Stimulated activated CD4-positive, alpha-beta T cell treated with anti-CD3 and anti-CD28 coated beads, Interleukin-15, amount 100 ng/mL, for 24 hours (primary cell): Measurements from ENCODE around the gene P2RX7.
"Not testable (repeated sequence)": the region's sequence is repeated elsewhere in the genome, so short reads cannot be mapped to it uniquely, and the experiment has no call there.

ENCODE experiments used
- DNase-seq: peaks from one replicate; pipeline ENCODE4 v3.0.0-alpha.2; 2020

P2RX7 gene

DNA sequence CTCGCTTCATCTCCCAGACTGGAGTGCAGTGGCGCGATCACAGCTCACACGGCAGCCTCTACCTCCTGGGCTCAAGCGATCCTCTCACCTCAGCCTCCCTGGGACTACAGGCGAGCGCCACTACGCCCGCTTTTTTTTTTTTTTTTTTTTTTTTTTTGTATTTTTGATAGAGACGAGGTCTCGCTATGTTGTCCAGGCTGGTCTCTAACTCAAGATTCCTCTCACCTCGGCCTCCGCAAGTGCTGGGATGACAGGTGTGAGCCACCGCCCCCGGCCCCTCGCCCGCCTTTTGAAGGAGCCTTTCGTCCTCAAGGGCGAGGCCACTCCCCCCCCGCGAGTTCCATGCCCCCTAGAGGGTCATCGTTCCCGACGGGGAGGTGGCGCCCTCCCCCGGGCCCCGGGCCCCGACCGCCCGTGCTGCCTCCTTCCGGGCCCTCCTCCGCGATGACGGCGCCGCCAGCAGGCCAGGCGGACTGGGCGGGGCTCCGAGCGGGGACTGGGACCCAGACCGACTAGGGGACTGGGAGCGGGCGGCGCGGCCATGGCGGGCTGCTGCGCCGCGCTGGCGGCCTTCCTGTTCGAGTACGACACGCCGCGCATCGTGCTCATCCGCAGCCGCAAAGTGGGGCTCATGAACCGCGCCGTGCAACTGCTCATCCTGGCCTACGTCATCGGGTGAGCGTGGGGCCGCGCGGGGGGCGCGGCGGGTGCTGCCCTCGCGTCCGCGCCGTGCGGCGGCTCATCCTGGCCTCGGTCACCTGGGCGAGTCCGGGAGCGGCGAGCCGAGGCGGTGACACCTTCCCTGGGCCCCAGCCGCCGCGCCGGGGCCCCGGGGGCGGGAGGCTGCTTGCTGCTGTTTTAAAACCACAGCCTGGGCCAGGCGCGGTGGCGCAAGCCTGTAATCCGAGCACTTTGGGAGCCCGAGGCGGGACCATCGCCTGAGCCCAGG lies 77.2 kb downstream of the P2RX7 start, which contains the start of gene P2RX4:
P2RX4 (plus strand) TSS at position 506 of the 949 bp plus-strand sequence; CDS start at position 542, 36 bp downstream.
- peak; percentile 94 for DNase-seq

DNA sequence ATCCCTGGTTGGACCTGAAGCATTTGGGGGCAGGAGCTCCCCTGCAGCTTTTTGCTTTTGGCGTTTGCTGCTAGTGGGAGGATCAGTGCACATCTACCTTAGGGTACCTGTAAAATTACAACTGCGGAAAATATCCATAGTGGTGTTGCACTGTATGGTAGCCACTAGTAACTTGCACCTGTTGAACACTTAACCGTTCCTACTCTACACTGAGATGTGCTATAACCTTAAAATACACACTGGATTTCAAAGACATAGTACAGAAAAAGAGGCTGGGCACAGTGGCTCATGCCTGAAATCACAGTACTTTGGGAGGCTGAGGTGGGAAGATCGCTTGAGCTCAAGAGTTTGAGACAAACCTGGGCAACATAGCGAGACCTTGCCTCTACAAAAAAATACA lies 80.2 kb downstream of the P2RX7 start:
- DNase-seq = no peak

DNA sequence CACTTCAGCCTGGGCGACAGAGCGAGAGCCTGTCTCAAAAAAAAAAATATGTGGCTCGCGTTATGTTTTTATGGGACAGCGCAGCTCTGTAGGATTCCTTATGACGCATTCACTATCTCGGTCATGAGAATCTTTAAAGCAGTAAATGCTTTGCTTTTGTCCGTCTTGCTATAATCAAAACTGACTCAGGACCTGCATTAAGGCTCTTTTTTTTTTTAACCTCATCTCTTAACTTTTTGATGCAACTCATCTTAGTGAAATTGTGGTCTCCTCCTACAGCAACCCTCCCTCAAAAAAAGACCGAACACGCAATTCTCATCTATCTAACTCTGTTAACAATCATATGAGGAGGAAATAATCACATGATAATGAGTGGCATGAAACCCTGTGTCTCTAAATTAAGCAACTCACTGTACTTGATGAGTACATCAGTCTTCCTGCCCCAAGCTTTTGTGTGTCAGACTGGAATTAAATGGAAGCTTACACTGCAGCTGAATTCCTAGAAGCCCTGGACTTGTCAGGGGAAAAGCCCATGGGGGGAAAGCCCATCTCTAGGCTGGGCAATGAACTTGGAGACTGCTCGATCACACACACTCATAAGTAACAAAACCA lies 81.6 kb downstream of the P2RX7 start:
- peak; percentile 56 for DNase-seq

DNA sequence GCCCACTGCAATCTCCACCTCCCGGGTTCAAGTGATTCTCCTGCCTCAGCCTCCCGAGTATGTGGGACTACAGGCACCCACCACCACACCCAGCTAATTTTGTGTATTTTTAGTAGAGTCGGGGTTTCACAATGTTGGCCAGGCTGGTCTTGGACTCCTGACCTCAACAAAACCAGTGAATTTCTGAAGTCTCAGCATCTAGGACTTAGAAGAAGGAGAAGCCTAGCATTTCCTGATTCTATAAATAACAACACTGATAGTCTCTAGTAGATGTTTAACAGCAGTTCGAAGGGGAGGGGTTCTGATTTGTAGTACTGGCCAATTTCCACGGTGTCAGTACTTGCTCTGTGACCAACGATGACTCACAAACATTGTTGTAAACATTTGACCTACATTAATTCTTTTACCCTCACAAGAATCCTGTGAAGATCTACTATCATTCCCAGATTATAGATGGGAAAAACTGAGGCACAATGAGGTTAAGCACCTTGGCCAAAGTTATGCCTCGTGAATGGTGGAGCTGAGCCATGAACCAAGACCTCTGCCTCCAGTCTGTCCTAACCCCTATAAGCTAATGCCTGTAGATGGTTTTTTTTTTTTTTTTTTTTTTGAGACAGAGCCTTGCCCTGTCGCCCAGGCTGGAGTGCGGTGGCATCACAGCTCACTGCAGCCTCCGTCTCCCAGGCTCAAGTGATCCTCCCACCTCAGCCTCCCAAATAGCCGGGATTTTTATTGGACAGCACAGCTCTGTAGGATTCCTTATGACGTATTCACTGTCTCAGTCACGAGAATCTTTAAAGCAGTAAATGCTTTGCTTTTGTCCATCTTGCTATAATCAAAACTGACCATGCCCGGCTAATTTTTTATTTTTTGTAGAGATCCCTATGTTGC lies 82.4 kb downstream of the P2RX7 start:
- DNase-seq = no peak

DNA sequence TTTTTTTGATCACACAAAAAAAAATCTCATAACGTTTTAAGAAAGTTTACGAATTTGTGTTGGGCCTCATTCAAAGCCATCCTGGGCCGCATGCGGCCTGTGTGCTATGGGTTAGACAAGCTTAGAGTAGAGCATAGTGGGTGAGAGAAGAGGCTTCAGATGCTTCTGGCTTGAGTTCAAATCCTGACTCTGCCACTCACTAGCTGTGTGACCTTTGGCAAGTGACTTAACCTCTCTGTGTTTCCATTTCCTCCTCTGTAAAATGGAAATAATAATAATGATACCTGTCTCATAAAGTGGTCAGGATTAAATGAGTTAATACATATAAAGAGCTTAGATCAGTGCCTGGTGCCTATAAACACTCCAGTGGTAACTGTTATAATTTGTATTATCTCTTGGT lies 83.4 kb downstream of the P2RX7 start:
- DNase-seq = no peak

DNA sequence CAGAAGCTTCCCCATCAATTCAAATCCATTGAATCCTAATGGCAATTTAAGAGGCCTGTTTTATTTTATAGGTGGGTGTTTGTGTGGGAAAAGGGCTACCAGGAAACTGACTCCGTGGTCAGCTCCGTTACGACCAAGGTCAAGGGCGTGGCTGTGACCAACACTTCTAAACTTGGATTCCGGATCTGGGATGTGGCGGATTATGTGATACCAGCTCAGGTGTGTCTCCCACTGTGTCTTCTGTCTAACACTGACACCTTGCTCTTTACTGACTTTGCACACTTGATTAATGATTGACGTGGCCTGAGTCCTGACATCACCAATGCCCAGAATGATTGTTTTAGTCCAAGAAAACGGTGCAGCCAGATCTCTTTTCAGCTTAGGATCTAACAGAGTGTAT lies 84.4 kb downstream of the P2RX7 start:
- no peak for DNase-seq

DNA sequence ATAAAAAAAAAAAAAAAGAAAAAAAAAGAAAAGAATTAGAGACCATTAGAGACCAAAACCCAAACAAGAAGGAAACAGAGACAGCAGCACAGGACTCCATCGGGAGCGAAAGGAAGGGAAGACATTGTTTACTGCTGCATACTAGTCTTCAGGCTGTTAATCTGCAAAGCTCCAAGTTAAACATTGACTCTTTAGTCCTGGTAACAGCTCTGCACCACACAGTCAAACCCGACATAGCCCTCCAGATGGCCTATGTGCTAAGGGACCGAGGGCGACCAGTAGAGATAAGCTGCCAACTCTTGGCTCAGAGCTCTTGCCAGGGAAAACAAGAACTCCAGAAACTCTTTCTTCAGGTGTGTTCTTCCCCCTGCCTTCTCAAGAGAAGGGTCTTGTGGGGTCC lies 85.1 kb downstream of the P2RX7 start:
- DNase-seq = no peak

DNA sequence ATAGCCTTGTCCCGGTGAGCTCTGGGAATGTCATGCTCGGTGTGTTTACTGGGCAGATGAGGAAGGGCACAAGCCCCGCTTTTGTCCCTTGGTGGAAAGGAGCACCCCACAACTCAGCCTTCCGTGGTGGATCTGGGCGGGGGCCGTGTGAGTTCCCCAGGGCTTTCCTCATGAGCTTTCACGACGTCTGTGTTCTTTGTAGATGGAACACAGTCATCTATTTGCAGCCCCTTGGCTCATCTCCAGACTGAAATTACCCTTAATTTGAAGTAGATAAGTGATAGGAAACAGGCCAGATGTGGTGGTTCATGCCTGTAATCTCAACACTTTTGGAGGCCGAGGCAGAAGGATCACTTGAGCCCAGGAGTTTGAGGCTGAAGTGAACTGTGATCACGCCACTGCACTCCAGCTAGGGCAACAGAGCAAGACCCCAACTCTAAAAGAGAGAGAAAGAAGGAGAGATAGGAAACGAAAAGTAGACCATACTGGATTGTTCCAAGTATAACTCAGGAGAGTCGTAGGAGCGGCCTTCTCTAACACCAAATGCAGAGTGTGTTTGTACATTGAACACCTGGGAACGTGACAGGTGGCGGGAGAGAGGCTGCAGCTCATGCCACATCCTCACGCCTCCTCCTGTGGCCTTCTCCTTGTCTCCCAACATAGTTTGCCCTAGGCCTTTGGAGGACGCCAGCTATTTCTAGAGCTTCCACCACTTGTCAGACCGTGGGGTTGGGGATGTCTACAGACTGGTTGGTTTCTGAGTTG lies 86.1 kb downstream of the P2RX7 start:
- no peak for DNase-seq

DNA sequence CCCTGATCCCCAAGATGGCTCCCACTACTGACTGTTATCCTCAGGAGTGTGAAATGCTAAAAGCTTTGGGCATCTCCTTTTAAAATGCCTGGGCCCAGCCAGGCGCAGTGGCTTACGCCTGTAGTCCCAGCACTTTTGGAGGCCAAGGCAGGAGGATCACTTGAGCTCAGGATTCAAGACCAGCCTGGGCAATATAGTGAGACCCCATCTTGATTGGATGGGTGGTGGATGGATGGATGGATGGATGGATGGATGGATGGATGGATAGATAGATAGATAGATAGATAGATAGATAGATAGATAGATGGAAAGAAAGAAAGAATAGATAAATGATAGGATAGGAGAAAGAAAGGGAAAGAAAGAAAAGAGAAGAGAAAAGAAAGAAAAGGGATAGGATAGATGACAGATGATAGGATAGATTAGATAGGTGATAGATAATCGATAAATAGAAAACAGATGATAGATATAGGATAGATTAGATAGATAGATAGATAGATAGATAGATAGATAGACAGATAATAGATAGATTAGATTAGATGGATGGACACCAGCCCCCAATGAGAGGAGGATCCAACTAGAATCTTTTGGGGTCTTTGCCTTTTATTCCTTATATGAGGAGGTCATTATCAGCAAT lies 86.8 kb downstream of the P2RX7 start:
- DNase-seq = no peak

DNA sequence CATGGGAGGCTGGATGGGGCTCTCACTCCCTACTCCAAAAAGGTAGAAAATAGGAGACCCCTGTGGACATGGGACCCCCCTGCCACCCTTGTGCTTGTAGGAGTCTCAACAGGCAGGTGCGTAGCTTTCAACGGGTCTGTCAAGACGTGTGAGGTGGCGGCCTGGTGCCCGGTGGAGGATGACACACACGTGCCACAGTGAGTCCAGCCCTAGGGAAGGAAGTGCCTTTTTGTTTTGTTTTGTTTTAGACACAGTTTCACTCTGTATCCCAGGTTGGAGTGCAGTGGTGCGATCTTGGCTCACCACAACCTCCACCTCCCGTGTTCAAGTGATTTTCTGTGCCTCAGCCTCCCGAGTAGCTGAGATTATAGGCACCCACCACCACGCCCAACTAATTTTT lies 90.2 kb downstream of the P2RX7 start:
- no peak for DNase-seq

DNA sequence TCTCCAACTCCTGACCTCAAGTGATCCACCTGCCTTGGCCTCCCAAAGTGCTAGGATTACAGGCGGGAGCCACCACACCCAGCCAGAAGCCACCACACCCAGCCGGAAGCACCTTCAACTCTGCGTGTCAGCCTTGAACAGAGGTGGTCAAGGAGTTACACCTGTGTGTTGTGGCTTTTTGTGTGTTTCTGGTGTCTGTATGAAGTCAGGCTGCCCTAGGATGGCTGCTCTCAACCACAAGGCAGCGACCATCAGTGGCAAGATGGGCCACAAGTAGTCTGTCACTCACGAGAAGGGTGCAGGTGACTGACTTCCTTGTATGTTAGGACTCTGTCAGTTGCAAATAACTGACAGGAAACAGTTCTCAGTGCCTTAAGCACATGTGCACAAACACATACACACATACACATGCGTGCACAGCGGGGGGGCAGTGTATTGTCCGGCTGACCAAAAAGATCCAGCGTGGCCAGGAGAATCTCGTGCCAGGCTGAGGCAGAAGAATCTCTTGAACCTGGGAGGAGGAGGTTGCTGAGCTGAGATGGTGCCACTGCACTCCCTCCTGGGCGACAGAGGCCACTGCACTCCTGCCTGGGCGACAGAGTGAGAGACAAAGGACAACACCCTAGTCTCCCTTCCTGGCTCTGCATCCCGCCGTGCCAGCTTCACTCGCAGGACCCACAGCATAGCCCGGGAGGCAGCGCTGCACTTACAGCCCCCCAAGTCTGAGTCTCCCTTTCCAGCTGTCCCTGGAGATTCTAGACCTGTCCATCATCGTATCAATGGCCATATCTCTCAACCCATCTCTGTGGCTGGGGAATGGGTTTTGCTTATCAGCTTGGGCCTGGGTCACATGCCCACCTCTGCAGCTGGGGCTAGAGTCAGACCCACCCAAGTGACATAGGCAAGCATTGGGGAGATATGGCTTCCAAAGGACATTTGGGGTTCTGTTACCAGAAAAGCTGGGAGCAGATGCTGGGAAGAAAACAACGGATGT lies 90.9 kb downstream of the P2RX7 start:
- peak; percentile 51 for DNase-seq

DNA sequence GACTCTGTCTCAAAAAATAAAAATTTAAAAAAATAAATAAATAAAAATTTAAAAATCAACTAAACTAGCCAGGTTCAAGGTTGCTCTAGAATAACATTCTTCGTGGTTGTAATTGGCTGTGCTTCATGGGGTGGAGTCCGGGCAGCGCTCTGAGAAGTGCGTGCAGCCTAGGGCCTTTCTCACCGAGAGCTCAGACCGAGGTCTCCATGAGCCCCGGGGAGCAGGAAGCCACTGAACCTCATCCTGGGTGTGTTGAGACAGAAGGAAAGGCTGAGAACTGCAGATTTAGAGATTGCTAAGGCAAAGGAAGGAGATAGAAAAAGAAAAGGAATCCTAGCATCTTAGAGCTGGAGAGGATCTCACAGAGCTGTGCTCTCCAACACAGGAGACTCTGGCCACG lies 91.9 kb downstream of the P2RX7 start:
- DNase-seq = peak; percentile 51

DNA sequence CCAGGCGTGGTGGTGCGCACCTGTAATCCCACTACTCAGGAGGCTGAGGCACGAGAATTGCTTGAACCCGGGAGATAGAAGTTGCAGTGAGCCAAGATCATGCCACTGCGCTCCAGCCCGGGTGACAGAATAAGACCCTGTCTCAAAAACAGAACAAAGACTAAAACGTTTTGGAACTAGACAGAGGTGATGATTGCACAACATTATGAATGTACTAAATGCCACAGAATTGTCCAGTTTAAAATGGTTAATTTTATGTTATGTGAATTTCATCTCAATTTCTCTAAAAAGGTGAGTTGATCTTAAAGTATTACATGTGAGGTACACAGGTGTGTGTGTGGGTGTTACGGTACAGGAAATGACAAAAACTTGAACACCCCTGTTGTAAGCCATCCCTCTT lies 93.7 kb downstream of the P2RX7 start:
- no peak for DNase-seq

DNA sequence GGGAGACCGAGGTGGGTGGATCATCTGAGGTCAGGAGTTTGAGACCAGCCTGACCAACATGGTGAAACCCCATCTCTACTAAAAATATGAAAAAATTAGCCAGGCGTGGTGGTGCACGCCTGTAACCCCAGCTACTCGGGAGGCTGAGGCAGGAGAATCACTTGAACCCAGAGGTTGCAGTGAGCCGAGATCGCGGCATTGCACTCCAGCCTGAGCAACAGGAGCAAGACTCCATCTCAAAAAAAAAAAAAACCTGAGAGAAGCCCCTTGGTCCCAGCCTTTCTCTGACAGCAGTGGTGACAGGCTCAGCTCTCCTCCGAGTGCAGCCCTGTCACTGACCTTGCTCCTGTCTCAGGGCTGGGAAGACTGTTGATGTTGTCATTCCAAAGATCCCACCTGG lies 94.2 kb downstream of the P2RX7 start:
- DNase-seq = not testable (repeated sequence)

DNA sequence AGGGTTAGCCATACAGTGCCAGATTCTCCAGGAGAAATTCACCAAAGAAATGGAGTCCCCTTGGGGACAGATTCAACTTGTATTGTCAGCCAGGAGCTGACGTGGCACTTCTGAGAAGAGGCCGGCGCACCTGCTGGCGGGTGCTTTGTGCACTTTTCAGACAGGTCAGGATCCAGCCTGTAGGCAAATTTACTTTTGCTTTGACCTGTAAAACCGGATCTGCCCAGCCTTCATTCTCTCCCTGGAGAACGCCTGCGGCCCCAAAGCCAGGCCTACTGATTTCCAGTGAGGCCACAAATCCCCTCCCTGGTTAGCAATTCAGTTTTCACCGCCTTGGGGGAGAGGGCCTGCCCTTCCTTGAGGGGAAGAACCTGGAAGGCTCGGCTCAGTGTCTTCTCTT lies 94.6 kb downstream of the P2RX7 start:
- DNase-seq = no peak

DNA sequence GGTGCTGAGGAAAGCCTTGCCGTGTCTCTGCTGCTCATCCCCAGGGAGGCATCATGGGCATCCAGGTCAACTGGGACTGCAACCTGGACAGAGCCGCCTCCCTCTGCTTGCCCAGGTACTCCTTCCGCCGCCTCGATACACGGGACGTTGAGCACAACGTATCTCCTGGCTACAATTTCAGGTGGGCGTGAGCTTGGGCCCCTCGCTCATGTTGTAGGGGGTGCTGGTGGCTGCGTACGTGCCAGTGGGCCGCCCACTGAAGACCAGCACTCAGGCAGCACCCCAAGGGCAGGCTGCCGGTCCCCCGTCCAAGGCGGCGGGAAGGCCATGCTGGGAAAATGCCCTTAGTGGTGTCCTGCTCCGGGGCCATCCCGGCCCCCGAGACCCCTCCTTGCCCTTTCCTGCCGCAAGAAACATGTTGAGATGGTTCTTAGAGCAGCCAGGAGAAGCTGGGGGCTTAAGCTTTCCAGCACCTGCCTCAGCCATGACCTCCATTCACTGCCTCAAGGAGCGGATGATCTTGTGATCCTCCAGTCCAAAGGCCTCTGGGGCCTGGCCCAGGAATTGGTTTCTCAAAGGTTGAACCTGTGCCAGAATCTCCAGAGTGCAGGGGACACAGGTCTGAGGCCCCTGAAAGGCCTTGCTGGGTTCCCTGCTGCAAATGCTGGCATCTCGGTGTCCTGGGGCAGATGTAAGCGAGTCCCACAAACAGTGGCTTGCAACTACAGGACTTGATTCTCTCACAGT lies 96.4 kb downstream of the P2RX7 start:
- DNase-seq = no peak

DNA sequence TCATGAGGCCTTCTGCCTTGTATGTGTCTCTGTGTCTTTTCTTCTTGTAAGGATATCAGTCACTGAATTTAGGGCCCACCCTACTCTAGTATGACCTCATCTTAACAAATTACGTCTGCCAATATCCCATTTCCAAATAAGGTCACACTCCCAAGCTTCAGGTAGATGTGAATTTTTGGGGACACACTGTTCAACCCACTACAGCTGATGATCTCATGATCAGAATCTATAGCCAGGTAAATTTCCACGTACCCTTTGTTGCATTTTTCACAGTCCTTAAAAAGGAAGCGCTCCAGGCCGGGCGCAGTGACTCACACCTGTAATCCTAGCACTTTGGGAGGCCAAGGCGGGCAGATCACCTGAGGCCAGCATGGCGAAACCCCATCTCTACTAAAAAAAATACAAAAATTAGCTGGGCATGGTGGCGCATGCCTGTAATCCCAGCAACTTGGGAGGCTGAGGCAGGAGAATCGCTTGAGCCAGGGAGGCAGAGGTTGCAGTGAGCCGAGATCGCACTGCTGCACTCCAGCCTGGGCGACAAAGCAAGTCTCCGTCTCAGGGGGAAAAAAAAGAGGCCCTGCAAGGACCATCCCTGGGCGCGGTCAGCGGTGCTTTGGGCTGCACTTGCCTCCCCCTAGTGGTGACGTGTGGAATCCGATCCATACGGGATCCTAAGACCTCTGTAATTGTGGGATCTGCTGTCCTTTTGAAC lies 97.3 kb downstream of the P2RX7 start:
- DNase-seq = peak; percentile 78

DNA sequence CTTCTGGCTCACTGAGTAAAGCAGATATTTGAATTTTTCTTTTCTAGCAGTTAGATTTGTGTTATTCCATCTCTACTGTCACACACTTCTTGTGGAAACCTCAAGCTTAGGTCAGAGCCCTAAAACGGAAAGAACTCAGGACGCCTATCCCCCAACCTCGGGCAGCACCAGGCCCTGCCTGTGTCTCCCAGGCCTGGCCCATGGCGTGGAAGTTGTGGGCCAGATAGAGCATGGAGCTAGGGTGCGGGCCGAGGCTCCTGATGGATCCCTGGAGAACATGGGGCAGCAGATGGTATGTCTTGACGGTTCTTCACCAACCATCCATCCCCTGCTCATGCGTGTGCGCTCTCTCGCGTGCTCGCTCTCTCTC lies 97.8 kb downstream of the P2RX7 start:
- DNase-seq = no peak

DNA sequence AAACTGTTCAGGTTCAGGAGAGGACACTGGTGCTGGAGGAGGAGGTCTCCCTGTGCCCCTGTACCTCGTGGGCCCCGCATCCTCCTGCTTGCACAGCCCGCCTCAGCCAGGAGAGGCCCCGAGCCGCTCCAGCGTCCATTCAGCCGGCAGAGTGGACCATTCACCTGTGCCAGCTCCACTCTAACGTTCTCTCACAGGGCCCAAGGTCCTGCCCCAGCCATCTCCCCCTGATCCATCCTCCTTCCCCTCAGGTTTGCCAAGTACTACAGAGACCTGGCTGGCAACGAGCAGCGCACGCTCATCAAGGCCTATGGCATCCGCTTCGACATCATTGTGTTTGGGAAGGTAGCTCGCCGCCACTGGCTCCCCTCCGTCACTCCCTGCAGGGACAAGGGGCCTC lies 99.5 kb downstream of the P2RX7 start:
- no peak for DNase-seq
